ENCODE measurements around the gene CTDNEP1. TPM values are rescaled to one million over a fixed set of nuclear protein-coding genes. Genes with fewer than 3 reads are reported as not detected.
A peak's percentile ranks its signal among the peaks of the same experiment; 100 is the strongest.

Gene CTDNEP1
- total RNA-seq, 2 donors from 2014 or later: 79.5 to 89.2 TPM

GRCh38 chr17:7221278-7222092 is 30.0 kb downstream of the CTDNEP1 start:
- DNase-seq (ENCODE audit: low spot score): no peak
- intact Hi-C loops (cut with DNase I): no loop called here

- no peak for DNase-seq (ENCODE audit: low spot score)
- intact Hi-C loops (cut with DNase I): no loop called here
Observed at GRCh38 chr17:7220593-7221277, 30.8 kb downstream of the CTDNEP1 start.

- intact Hi-C loops (cut with DNase I): no loop called here
- DNase-seq (ENCODE audit: low spot score): peak; percentile 99
Observed at GRCh38 chr17:7219812-7220592, 31.5 kb downstream of the CTDNEP1 start, which contains the start of the genes ACADVL and DLG4. Gene ACADVL, plus strand, starts transcription at chr17:7219938. Its CDS starts 47 bp downstream, at chr17:7219985. Gene DLG4, minus strand, starts transcription at chr17:7219836.

- no peak for DNase-seq (ENCODE audit: low spot score)
- intact Hi-C loops (cut with DNase I): no loop called here
Observed at GRCh38 chr17:7219229-7219811, 32.2 kb downstream of the CTDNEP1 start.

- DNase-seq (ENCODE audit: low spot score): no peak
- intact Hi-C loops (cut with DNase I): no loop called here
Observed at GRCh38 chr17:7218758-7219157, 32.8 kb downstream of the CTDNEP1 start.

GRCh38 chr17:7218166-7218565 is 33.4 kb downstream of the CTDNEP1 start:
- intact Hi-C loops (cut with DNase I): no loop called here
- no peak for DNase-seq (ENCODE audit: low spot score)

- no peak for DNase-seq (ENCODE audit: low spot score)
- intact Hi-C loops (cut with DNase I): no loop called here
Observed at GRCh38 chr17:7217113-7217987, 34.2 kb downstream of the CTDNEP1 start.

GRCh38 chr17:7216242-7217112 is 35.1 kb downstream of the CTDNEP1 start:
- DNase-seq (ENCODE audit: low spot score): no peak

GRCh38 chr17:7215652-7216180 is 35.8 kb downstream of the CTDNEP1 start:
- intact Hi-C loops (cut with DNase I): no loop called here
- no peak for DNase-seq (ENCODE audit: low spot score)

More at GRCh38 chr17:7216242-7217112, 35.1 kb downstream of the CTDNEP1 start:
- intact Hi-C loops (cut with DNase I): no loop called here

- DNase-seq (ENCODE audit: low spot score): peak; percentile 73
- intact Hi-C loops (cut with DNase I): no loop called here
Observed at GRCh38 chr17:7215136-7215638, 36.3 kb downstream of the CTDNEP1 start.

- peak; percentile 100 for DNase-seq (ENCODE audit: low spot score)
- intact Hi-C loops (cut with DNase I): no loop called here
Observed at GRCh38 chr17:7214300-7215135, 37.0 kb downstream of the CTDNEP1 start.

- DNase-seq (ENCODE audit: low spot score): peak; percentile 93
- intact Hi-C loops (cut with DNase I): no loop called here
Observed at GRCh38 chr17:7213895-7214299, 37.6 kb downstream of the CTDNEP1 start.

- intact Hi-C loops (cut with DNase I): no loop called here
- DNase-seq (ENCODE audit: low spot score): no peak
Observed at GRCh38 chr17:7211491-7212273, 39.9 kb downstream of the CTDNEP1 start.

GRCh38 chr17:7208754-7209460 is 42.6 kb downstream of the CTDNEP1 start:
- intact Hi-C loops (cut with DNase I): no loop called here
- DNase-seq (ENCODE audit: low spot score): no peak

- no peak for DNase-seq (ENCODE audit: low spot score)
- intact Hi-C loops (cut with DNase I): no loop called here
Observed at GRCh38 chr17:7208027-7208571, 43.4 kb downstream of the CTDNEP1 start.
